AG09309 (cell line): ENCODE data around the gene C16orf90.
A peak's percentile ranks its signal among the peaks of the same experiment; 100 is the strongest.
"Not testable (repeated sequence)": the region's sequence is repeated elsewhere in the genome, so short reads cannot be mapped to it uniquely, and the experiment has no call there.

Source experiments
- DNase-seq: peaks from one replicate; pipeline ENCODE4 v3.0.0-alpha.2; 2010; ENCODE audit warnings: low read depth
- H3K4me3 ChIP-seq: 2 replicates; pipeline ENCODE4 v1.5.1; 2011; ENCODE audit warnings: mild to moderate bottlenecking, low read depth, low read length, moderate library complexity; ENCODE audit not compliant: control insufficient read depth
- CTCF ChIP-seq: IDR thresholded peaks from 2 replicates; pipeline ENCODE4 v1.5.1; 2011; ENCODE audit warnings: mild to moderate bottlenecking, low read depth, low read length, inconsistent platforms; ENCODE audit not compliant: insufficient read depth, control insufficient read depth; ENCODE audit errors: missing control alignments

Gene C16orf90

GRCh38 chr16:3534126-3534525 lies 38.8 kb upstream of the C16orf90 start:
- DNase-seq, result no peak
- TF ChIP-seq CTCF, result no peak
- no peak overlapping the region for H3K4me3 ChIP-seq

GRCh38 chr16:3532741-3533140 lies 37.5 kb upstream of the C16orf90 start:
- DNase-seq, result no peak
- no peak for TF ChIP-seq CTCF
- H3K4me3 ChIP-seq, result no peak overlapping the region

- no peak for DNase-seq
- TF ChIP-seq CTCF, result no peak
- H3K4me3 ChIP-seq, result no peak overlapping the region
Measured at GRCh38 chr16:3530371-3530914, 35.2 kb upstream of the C16orf90 start.

- no peak for DNase-seq
- H3K4me3 ChIP-seq, result no peak overlapping the region
- TF ChIP-seq CTCF, result no peak
Measured at GRCh38 chr16:3529175-3529574, 33.9 kb upstream of the C16orf90 start.

GRCh38 chr16:3528406-3528805 lies 33.1 kb upstream of the C16orf90 start:
- no peak overlapping the region for H3K4me3 ChIP-seq
- DNase-seq, result no peak
- TF ChIP-seq CTCF, result no peak

GRCh38 chr16:3527216-3527829 lies 32.0 kb upstream of the C16orf90 start:
- peak; percentile 24 for DNase-seq
- peak; percentile 68 for TF ChIP-seq CTCF
- H3K4me3 ChIP-seq, result not testable (repeated sequence)
